Colonic mucosa (tissue), 4 donors: ENCODE data around the gene CNTNAP1. TPM values are rescaled to one million over a fixed set of nuclear protein-coding genes. Genes with fewer than 3 reads are reported as not detected.
"Not testable (repeated sequence)": the region's sequence is repeated elsewhere in the genome, so short reads cannot be mapped to it uniquely, and the experiment has no call there.

Experiments
- DNase-seq: peaks from one replicate; pipeline ENCODE4 v3.0.0-alpha.2; 2020
- H3K27ac ChIP-seq: fragments of 200-600 bp; one replicate; pipeline ENCODE4 v1.8.0; 2021
- H3K27me3 ChIP-seq: fragments of 200-600 bp; one replicate; pipeline ENCODE4 v1.8.0; 2021
- H3K36me3 ChIP-seq: fragments of 200-600 bp; one replicate; pipeline ENCODE4 v1.8.0; 2021
- H3K4me1 ChIP-seq: fragments of 200-600 bp; one replicate; pipeline ENCODE4 v1.8.0; 2021; ENCODE audit warnings: mild to moderate bottlenecking
- H3K4me3 ChIP-seq: fragments of 200-600 bp; one replicate; pipeline ENCODE4 v1.8.0; 2021
- H3K9ac ChIP-seq, 2 donors: one replicate each; pipeline ENCODE4 v1.7.0; 2013; ENCODE audit warnings: control low read depth in 2 of 2, low read depth in 2 of 2, low read length in 2 of 2
- H3K9me3 ChIP-seq: fragments of 200-600 bp; one replicate; pipeline ENCODE4 v1.8.0; 2021
- CTCF ChIP-seq: fragments of 200-600 bp; IDR thresholded peaks from one replicate; pipeline ENCODE4 v1.8.0; 2022; ENCODE audit warnings: antibody characterized with exemption, mild to moderate bottlenecking
- intact Hi-C: fragments of 100-400 bp; cut with DNase I; formaldehyde crosslinking; loops from one replicate; pipeline ENCODE4 v1.14.1; 2022
- total RNA-seq, 2 donors: library from RNA; stranded (reverse); fragmentation: NEBNext Ultra II Directional in 1 of 2; extraction: Animal tissue kit (Norgen Biotek cat#: 25700) in 1 of 2; gene quantifications; one replicate each; pipeline ENCODE4 v1.2.1, GENCODE V29; 2021
- donor health status: healthy.
- donor health status: DM: no; HTN: no; CAD: no.
- donor health status: DM: no; HTN: no; CAD: no.

The CNTNAP1 gene
- total RNA-seq, 2 donors from 2014 or later: 1.5 to 5.0 TPM

GRCh38 chr17:42659079-42659931 is 23.0 kb upstream of the CNTNAP1 start, which contains the start of gene TUBG2:
TSS of gene TUBG2 (plus strand) at chr17:42659284. CDS start at chr17:42659504, 220 bp downstream.
- no peak for TF ChIP-seq CTCF
- peak within 1 kb of the TSS; percentile 55 for H3K4me3 ChIP-seq
- intact Hi-C loops: no loop called here

GRCh38 chr17:42659932-42660274 is 22.4 kb upstream of the CNTNAP1 start:
- DNase-seq, intact Hi-C loops, H3K27ac ChIP-seq, H3K27me3 ChIP-seq, H3K36me3 ChIP-seq, H3K9me3 ChIP-seq, H3K4me1 ChIP-seq, H3K9ac ChIP-seq: not testable (repeated sequence)
- peak overlapping the region; percentile 55 for H3K4me3 ChIP-seq

More at GRCh38 chr17:42659079-42659931, 23.0 kb upstream of the CNTNAP1 start, which contains the start of gene TUBG2:
- Histone ChIP-seq H3K27ac (peak within 1 kb of the TSS; percentile 18), H3K36me3 (no peaks in the 10 kb centered on the region), H3K9me3 (no peaks in the 10 kb centered on the region), H3K4me1 (no peaks in the 10 kb centered on the region), H3K27me3 (no peaks in the 10 kb centered on the region), H3K9ac (peak within 1 kb of the TSS; percentile 72 to 77)
- DNase-seq: peak; percentile 86

GRCh38 chr17:42660692-42661345 is 21.5 kb upstream of the CNTNAP1 start:
- Histone ChIP-seq H3K27ac (no peak overlapping the region), H3K9me3 (no peaks in the 10 kb centered on the region), H3K4me3 (no peak overlapping the region), H3K4me1 (no peaks in the 10 kb centered on the region), H3K36me3 (no peaks in the 10 kb centered on the region), H3K27me3 (no peaks in the 10 kb centered on the region), H3K9ac (no peak overlapping the region)
- no peak for TF ChIP-seq CTCF
- DNase-seq: peak; percentile 62
- intact Hi-C loops: no loop called here

- intact Hi-C loops: no loop called here
- no peak for DNase-seq
- Histone ChIP-seq H3K4me1 (peaks cover 9% of the 10 kb centered on the region), H3K27me3 (no peaks in the 10 kb centered on the region), H3K9ac (no peak overlapping the region), H3K4me3 (no peak overlapping the region), H3K9me3 (no peaks in the 10 kb centered on the region), H3K27ac (no peak overlapping the region), H3K36me3 (peaks cover 4% of the 10 kb centered on the region)
- TF ChIP-seq CTCF: no peak
These were observed 16.7 kb upstream of the CNTNAP1 start for GRCh38 chr17:42665581-42666001.

- DNase-seq, H3K27ac ChIP-seq, H3K9ac ChIP-seq, H3K9me3 ChIP-seq, H3K36me3 ChIP-seq, H3K27me3 ChIP-seq, H3K4me1 ChIP-seq, intact Hi-C loops, H3K4me3 ChIP-seq: not testable (repeated sequence)
These were observed 16.2 kb upstream of the CNTNAP1 start for GRCh38 chr17:42666126-42666525.

- H3K36me3 ChIP-seq: peaks cover 4% of the 10 kb centered on the region
These were observed 15.0 kb upstream of the CNTNAP1 start for GRCh38 chr17:42667088-42667951.

More at GRCh38 chr17:42667088-42667951, 15.0 kb upstream of the CNTNAP1 start:
- peak; percentile 76 for DNase-seq
- Histone ChIP-seq H3K4me3 (no peak overlapping the region), H3K27ac (peak overlapping the region; percentile 61), H3K27me3 (no peaks in the 10 kb centered on the region), H3K9ac (no peak overlapping the region), H3K4me1 (peaks cover 9% of the 10 kb centered on the region), H3K9me3 (no peaks in the 10 kb centered on the region)
- intact Hi-C loops: no loop called here
- no peak for TF ChIP-seq CTCF
